Natural killer cell treated with Interleukin-12 subunit alpha and Interleukin-12 subunit beta and Interleukin-15 and Interleukin-18, amount 100 ng/mL, for 72 hours (primary cell): ENCODE results near the gene CAPN15. TPM values are rescaled to one million over a fixed set of nuclear protein-coding genes. Genes with fewer than 3 reads are reported as not detected.
A peak's percentile ranks its signal among the peaks of the same experiment; 100 is the strongest.
"Not testable (repeated sequence)": the region's sequence is repeated elsewhere in the genome, so short reads cannot be mapped to it uniquely, and the experiment has no call there.

Source experiments
- ATAC-seq, 2 donors: fragments of 150-1000 bp; cut with Tn5 transposase in 1 of 2; sonication (Bioruptor Pico), chemical (Tn5 transposase) in 1 of 2; 2 replicates each; pipeline ENCODE4 v1.10.0; 2021
- DNase-seq: peaks from one replicate; pipeline ENCODE4 v3.0.0; 2022; ENCODE audit warnings: low spot score
- H3K27ac Mint-ChIP-seq, 2 donors: 1 replicate in 1 of 2; 2 replicates in 1 of 2; pipeline ENCODE4 v1.8.0; 2022; ENCODE audit warnings: mixed read lengths in 2 of 2, mild to moderate bottlenecking in 1 of 2, moderate library complexity in 1 of 2
- H3K27me3 Mint-ChIP-seq, 2 donors: 1 replicate in 1 of 2; 2 replicates in 1 of 2; pipeline ENCODE4 v1.8.0; 2022; ENCODE audit warnings: mixed read lengths in 2 of 2
- H3K36me3 Mint-ChIP-seq: one replicate; pipeline ENCODE4 v1.8.0; 2022; ENCODE audit warnings: mixed read lengths
- H3K4me1 Mint-ChIP-seq, 2 donors: 1 replicate in 1 of 2; 2 replicates in 1 of 2; pipeline ENCODE4 v1.8.0; 2022; ENCODE audit warnings: low read depth in 2 of 2, mixed read lengths in 2 of 2, mild to moderate bottlenecking in 1 of 2
- H3K4me3 Mint-ChIP-seq: one replicate; pipeline ENCODE4 v1.8.0; 2022; ENCODE audit warnings: mixed read lengths
- H3K9me3 Mint-ChIP-seq: 2 replicates; pipeline ENCODE4 v1.8.0; 2022; ENCODE audit warnings: mixed read lengths
- total RNA-seq, 2 donors: library from RNA; stranded (reverse); gene quantifications; one replicate each; pipeline ENCODE4 v1.2.3, GENCODE V29; 2022

Gene CAPN15
- total RNA-seq, 2 donors from 2014 or later = 139 to 201 TPM

GRCh38 chr16:593406-593805 lies 65.9 kb downstream of the CAPN15 start:
- no peaks in the 10 kb centered on the region for H3K27me3 Mint-ChIP-seq
- DNase-seq (no peak), ATAC-seq (no peak)
- H3K4me1 Mint-ChIP-seq = peaks cover 33 to 42% of the 10 kb centered on the region in 2 donors
- no peaks in the 10 kb centered on the region for H3K36me3 Mint-ChIP-seq
- peak overlapping the region; percentile 33 to 47 for H3K27ac Mint-ChIP-seq
- no peak overlapping the region for H3K4me3 Mint-ChIP-seq
- no peaks in the 10 kb centered on the region for H3K9me3 Mint-ChIP-seq

DNA sequence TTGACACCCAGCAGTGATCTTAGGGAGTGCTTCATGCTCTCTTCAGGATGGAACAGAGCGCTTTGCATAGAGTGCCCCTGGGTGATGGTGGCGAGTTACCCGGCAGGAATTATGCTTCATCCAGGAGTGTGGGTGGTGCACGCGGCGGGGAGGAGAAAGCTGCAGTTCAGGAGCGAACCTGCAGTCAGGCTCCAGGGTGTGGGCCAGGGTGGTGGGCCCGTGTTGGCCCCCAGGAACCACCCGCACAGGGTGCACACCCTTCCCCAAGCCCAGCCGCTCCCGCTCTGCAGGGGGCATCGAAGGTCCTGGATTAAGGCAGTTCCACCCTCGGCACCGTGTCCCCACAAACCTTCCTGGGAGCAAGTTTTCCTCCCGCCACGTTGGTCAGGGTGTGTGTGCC lies 66.3 kb downstream of the CAPN15 start:
- Mint-ChIP-seq H3K36me3 (no peaks in the 10 kb centered on the region), H3K4me1 (peaks cover 33 to 41% of the 10 kb centered on the region in 2 donors), H3K4me3 (no peak overlapping the region), H3K27ac (peak overlapping the region; percentile 33 to 47), H3K9me3 (no peaks in the 10 kb centered on the region), H3K27me3 (no peaks in the 10 kb centered on the region)
- DNase-seq (no peak), ATAC-seq (no peak)

DNA sequence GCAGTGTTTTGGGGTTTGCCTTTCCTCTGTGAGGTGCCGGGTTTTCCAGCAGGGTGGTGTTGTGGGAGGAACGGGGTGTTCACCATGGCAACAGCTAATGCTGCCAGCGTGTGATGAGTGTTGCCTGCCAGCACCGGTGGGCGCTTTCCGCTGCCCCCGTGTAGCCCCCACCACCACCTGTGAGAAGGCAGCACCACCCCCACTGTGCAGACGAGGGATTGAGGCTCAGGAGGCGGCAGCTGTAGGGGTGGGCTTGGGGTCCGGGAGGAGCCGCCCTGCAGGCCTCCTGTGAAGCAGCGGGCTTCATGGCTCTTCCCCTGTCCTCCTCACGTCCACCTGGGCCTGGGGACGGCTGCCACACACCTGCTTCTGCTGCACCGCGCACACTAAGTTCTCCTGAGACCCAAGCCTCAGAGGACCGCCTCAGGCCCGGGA lies 67.6 kb downstream of the CAPN15 start:
- ATAC-seq (no peak), DNase-seq (no peak)
- Mint-ChIP-seq H3K36me3 (no peaks in the 10 kb centered on the region), H3K9me3 (no peaks in the 10 kb centered on the region), H3K27ac (no peak overlapping the region), H3K4me3 (no peak overlapping the region), H3K4me1 (peaks cover 33 to 37% of the 10 kb centered on the region in 2 donors), H3K27me3 (no peaks in the 10 kb centered on the region)

GRCh38 chr16:595942-596735 lies 68.6 kb downstream of the CAPN15 start:
- H3K27me3 Mint-ChIP-seq = no peaks in the 10 kb centered on the region
- peaks cover 25 to 31% of the 10 kb centered on the region in 2 donors for H3K4me1 Mint-ChIP-seq
- no peak for ATAC-seq
- H3K9me3 Mint-ChIP-seq = no peaks in the 10 kb centered on the region
- H3K36me3 Mint-ChIP-seq = no peaks in the 10 kb centered on the region
- no peak overlapping the region for H3K4me3 Mint-ChIP-seq
- H3K27ac Mint-ChIP-seq = no peak overlapping the region
- no peak for DNase-seq

DNA sequence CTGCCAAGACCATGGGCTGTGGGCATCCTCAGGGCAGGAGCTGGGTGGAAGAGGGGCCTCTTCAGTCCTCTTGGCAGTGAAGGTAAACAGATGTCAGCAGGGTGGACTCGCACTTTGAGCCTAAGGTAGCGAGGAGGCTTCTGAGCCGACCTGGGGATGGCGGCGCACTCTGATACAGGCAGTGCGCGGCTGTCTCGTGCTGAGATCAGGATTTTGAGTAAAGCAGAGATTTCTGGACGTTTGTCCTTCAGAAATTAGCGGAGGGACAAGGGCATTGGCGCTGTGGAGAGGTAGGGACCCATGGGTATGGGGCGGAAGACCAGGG lies 69.2 kb downstream of the CAPN15 start:
- Mint-ChIP-seq H3K36me3 (no peaks in the 10 kb centered on the region), H3K4me3 (no peak overlapping the region), H3K27me3 (no peaks in the 10 kb centered on the region), H3K4me1 (peaks cover 22 to 29% of the 10 kb centered on the region in 2 donors), H3K27ac (no peak overlapping the region), H3K9me3 (no peaks in the 10 kb centered on the region)
- DNase-seq = no peak
- no peak for ATAC-seq

GRCh38 chr16:597655-598054 lies 70.1 kb downstream of the CAPN15 start:
- not testable (repeated sequence) for H3K27ac Mint-ChIP-seq, H3K4me3 Mint-ChIP-seq, H3K9me3 Mint-ChIP-seq, ATAC-seq, H3K27me3 Mint-ChIP-seq, DNase-seq, H3K36me3 Mint-ChIP-seq
- H3K4me1 Mint-ChIP-seq = peaks cover 19 to 26% of the 10 kb centered on the region in 2 donors

GRCh38 chr16:598823-599739 lies 71.6 kb downstream of the CAPN15 start:
- ATAC-seq (no peak), DNase-seq (no peak)
- H3K4me1 Mint-ChIP-seq = peaks cover 16 to 24% of the 10 kb centered on the region in 2 donors
- no peaks in the 10 kb centered on the region for H3K27me3 Mint-ChIP-seq
- no peak overlapping the region for H3K4me3 Mint-ChIP-seq
- no peaks in the 10 kb centered on the region for H3K36me3 Mint-ChIP-seq
- no peak overlapping the region for H3K27ac Mint-ChIP-seq
- no peaks in the 10 kb centered on the region for H3K9me3 Mint-ChIP-seq

- H3K27ac Mint-ChIP-seq = no peak overlapping the region
- no peaks in the 10 kb centered on the region for H3K27me3 Mint-ChIP-seq
- DNase-seq (no peak), ATAC-seq (no peak)
- no peak overlapping the region for H3K4me3 Mint-ChIP-seq
- H3K36me3 Mint-ChIP-seq = no peaks in the 10 kb centered on the region
- peaks cover 9 to 19% of the 10 kb centered on the region in 2 donors for H3K4me1 Mint-ChIP-seq
- no peaks in the 10 kb centered on the region for H3K9me3 Mint-ChIP-seq
These were observed 73.3 kb downstream of the CAPN15 start for GRCh38 chr16:600781-601180.

GRCh38 chr16:603933-604332 lies 76.4 kb downstream of the CAPN15 start:
- H3K4me1 Mint-ChIP-seq = peaks cover 9 to 12% of the 10 kb centered on the region in 2 donors
- no peaks in the 10 kb centered on the region for H3K9me3 Mint-ChIP-seq
- no peaks in the 10 kb centered on the region for H3K27me3 Mint-ChIP-seq
- ATAC-seq = no peak
- no peak overlapping the region for H3K27ac Mint-ChIP-seq
- H3K4me3 Mint-ChIP-seq = no peak overlapping the region
- no peak for DNase-seq
- no peaks in the 10 kb centered on the region for H3K36me3 Mint-ChIP-seq

Other genes starting within 250 kb of the CAPN15 start
- not detected for gene ARHGDIG, start 247.1 kb upstream of the CAPN15 start, total RNA-seq
- gene PDIA2, start 244.5 kb upstream of the CAPN15 start, total RNA-seq = not detected
- gene AXIN1, start 175.0 kb upstream of the CAPN15 start, total RNA-seq = 10 to 100 TPM; 20.1 to 29.1 TPM
- 10 to 100 TPM; 80.6 to 98.6 TPM for gene MRPL28, start 157.2 kb upstream of the CAPN15 start, total RNA-seq
- gene PGAP6, start 145.7 kb upstream of the CAPN15 start, total RNA-seq = 10 to 100 TPM; 39.4 to 46.8 TPM
- gene NME4, start 130.5 kb upstream of the CAPN15 start, total RNA-seq = 1 to 10 TPM; 2.7 to 9.1 TPM
- gene DECR2, start 125.8 kb upstream of the CAPN15 start, total RNA-seq = 10 to 100 TPM in 1 of 2 donors, 1 to 10 TPM in 1; 4.5 to 28.6 TPM
- gene RAB11FIP3, start 102.1 kb upstream of the CAPN15 start, total RNA-seq = 10 to 100 TPM; 21.9 to 53.4 TPM
- under 1 TPM; 0.12 to 0.64 TPM for gene PRR35, start 32.7 kb downstream of the CAPN15 start, total RNA-seq
- under 1 TPM; 0.33 to 0.48 TPM for gene NHLRC4, start 39.3 kb downstream of the CAPN15 start, total RNA-seq
- 10 to 100 TPM; 27.6 to 60.9 TPM for gene PIGQ, start 42.3 kb downstream of the CAPN15 start, total RNA-seq
- gene RAB40C, start 62.4 kb downstream of the CAPN15 start, total RNA-seq = 10 to 100 TPM; 16.7 to 18.7 TPM
- 1 to 10 TPM in 1 of 2 donors, under 1 TPM in 1; 0.75 to 1.1 TPM for gene WFIKKN1, start 103.3 kb downstream of the CAPN15 start, total RNA-seq
- gene METTL26, start 108.6 kb downstream of the CAPN15 start, total RNA-seq = 100 to 1,000 TPM in 1 of 2 donors, 10 to 100 TPM in 1; 93.7 to 115 TPM
- gene MCRIP2, start 114.1 kb downstream of the CAPN15 start, total RNA-seq = 10 to 100 TPM; 29.5 to 57.7 TPM
- 100 to 1,000 TPM in 1 of 2 donors, 10 to 100 TPM in 1; 49.7 to 130 TPM for gene WDR90, start 121.7 kb downstream of the CAPN15 start, total RNA-seq
- gene RHOT2, start 140.4 kb downstream of the CAPN15 start, total RNA-seq = 100 to 1,000 TPM; 171 to 259 TPM
- 1 to 10 TPM; 1.0 to 1.5 TPM for gene RHBDL1, start 148.0 kb downstream of the CAPN15 start, total RNA-seq
- gene STUB1, start 152.7 kb downstream of the CAPN15 start, total RNA-seq = 100 to 1,000 TPM in 1 of 2 donors, 10 to 100 TPM in 1; 95.0 to 172 TPM
- gene JMJD8, start 156.6 kb downstream of the CAPN15 start, total RNA-seq = 10 to 100 TPM; 31.2 to 53.4 TPM
- 10 to 100 TPM; 15.7 to 25.0 TPM for gene WDR24, start 162.7 kb downstream of the CAPN15 start, total RNA-seq
- under 1 TPM in 1 of 2 donors, not detected in 1; 0.26 TPM for gene FBXL16, start 178.1 kb downstream of the CAPN15 start, total RNA-seq
- gene METRN, start 187.4 kb downstream of the CAPN15 start, total RNA-seq = 10 to 100 TPM; 21.0 to 34.9 TPM
- gene ANTKMT, start 193.4 kb downstream of the CAPN15 start, total RNA-seq = 10 to 100 TPM; 29.1 to 37.9 TPM
- 1 to 10 TPM; 3.1 to 6.4 TPM for gene CCDC78, start 198.7 kb downstream of the CAPN15 start, total RNA-seq
- gene HAGHL, start 199.4 kb downstream of the CAPN15 start, total RNA-seq = 10 to 100 TPM in 1 of 2 donors, 1 to 10 TPM in 1; 5.4 to 15.3 TPM
- 10 to 100 TPM; 26.9 to 54.0 TPM for gene CIAO3, start 213.3 kb downstream of the CAPN15 start, total RNA-seq
- not detected for gene MSLN, start 233.0 kb downstream of the CAPN15 start, total RNA-seq